Measurements from ENCODE around the gene RTL10.

GRCh38 chr22:19892257-19892879 lies 37.7 kb upstream of the RTL10 start:
- TF ChIP-seq POLR2A (IDR thresholded peaks at IDR 0.05; ENCODE audit: extremely low read depth, insufficient read length) = no peak
- TF ChIP-seq CTCF (IDR thresholded peaks at IDR 0.05; ENCODE audit: low read depth, low read length) = no peak

All from NB4 (cell line).